Astrocyte (in vitro differentiated cells and primary cell): ENCODE data around the gene TMEM150A. TPM values are rescaled to one million over a fixed set of nuclear protein-coding genes. Genes with fewer than 3 reads are reported as not detected.

Experiments
- DNase-seq: peaks from one replicate; pipeline ENCODE4 v3.0.0-alpha.2; 2010; ENCODE audit warnings: low read depth
- FAIRE-seq: peaks from 2 replicates; lab custom pipeline; 2011; peaks lifted over from hg19 to GRCh38; lab: Jason Lieb, UNC
- H2AFZ ChIP-seq: 2 replicates; pipeline ENCODE4 v1.6.0; 2012; ENCODE audit warnings: low read depth, low read length, inconsistent platforms
- H3K27ac ChIP-seq: 2 replicates; pipeline ENCODE4 v1.5.1; 2011; ENCODE audit warnings: low read depth, low read length, inconsistent platforms
- H3K27me3 ChIP-seq: 2 replicates; pipeline ENCODE4 v1.6.0; 2011; ENCODE audit warnings: low read length, inconsistent platforms; ENCODE audit not compliant: insufficient read depth
- H3K36me3 ChIP-seq: 2 replicates; pipeline ENCODE4 v1.5.1; 2011; ENCODE audit warnings: low read length, inconsistent platforms; ENCODE audit not compliant: insufficient read depth
- H3K4me1 ChIP-seq: 2 replicates; pipeline ENCODE4 v1.5.1; 2011; ENCODE audit warnings: low read length, inconsistent platforms; ENCODE audit not compliant: insufficient read depth
- H3K4me2 ChIP-seq: 2 replicates; pipeline ENCODE4 v1.6.0; 2012; ENCODE audit warnings: low read length, inconsistent platforms
- H3K4me3 ChIP-seq: 2 replicates; pipeline ENCODE4 v1.5.1; 2011; ENCODE audit warnings: low read depth, mild to moderate bottlenecking, low read length, inconsistent platforms; ENCODE audit not compliant: insufficient read depth
- H3K79me2 ChIP-seq: 2 replicates; pipeline ENCODE4 v1.6.0; 2012; ENCODE audit warnings: mild to moderate bottlenecking, low read length, inconsistent platforms; ENCODE audit not compliant: insufficient read depth
- H3K9ac ChIP-seq: 2 replicates; pipeline ENCODE4 v1.6.0; 2012; ENCODE audit warnings: mild to moderate bottlenecking, low read length, inconsistent platforms
- H3K9me3 ChIP-seq: 2 replicates; pipeline ENCODE4 v1.5.1; 2012; ENCODE audit warnings: low read depth, mild to moderate bottlenecking, low read length, inconsistent platforms; ENCODE audit not compliant: insufficient read depth
- H4K20me1 ChIP-seq: 2 replicates; pipeline ENCODE4 v1.6.0; 2012; ENCODE audit warnings: low read length, inconsistent platforms; ENCODE audit not compliant: insufficient read depth
- H3K27ac Mint-ChIP-seq: one replicate; pipeline ENCODE4 v1.8.0; 2021; ENCODE audit warnings: mild to moderate bottlenecking, mixed read lengths; ENCODE audit not compliant: unreplicated experiment
- H3K27me3 Mint-ChIP-seq: one replicate; pipeline ENCODE4 v1.8.0; 2021; ENCODE audit warnings: low read depth, mixed read lengths; ENCODE audit not compliant: unreplicated experiment
- H3K36me3 Mint-ChIP-seq: one replicate; pipeline ENCODE4 v1.8.0; 2021; ENCODE audit warnings: low read depth, mixed read lengths; ENCODE audit not compliant: unreplicated experiment
- H3K4me1 Mint-ChIP-seq: one replicate; pipeline ENCODE4 v1.8.0; 2021; ENCODE audit warnings: low read depth, mixed read lengths; ENCODE audit not compliant: unreplicated experiment
- H3K4me3 Mint-ChIP-seq: one replicate; pipeline ENCODE4 v1.8.0; 2021; ENCODE audit warnings: mild to moderate bottlenecking, moderate library complexity, mixed read lengths; ENCODE audit not compliant: unreplicated experiment
- H3K9me3 Mint-ChIP-seq: one replicate; pipeline ENCODE4 v1.8.0; 2021; ENCODE audit warnings: mild to moderate bottlenecking, mixed read lengths; ENCODE audit not compliant: unreplicated experiment
- EZH2 ChIP-seq: IDR thresholded peaks from 2 replicates; pipeline ENCODE4 v1.6.1; 2012; ENCODE audit warnings: mild to moderate bottlenecking, low read length, inconsistent platforms; ENCODE audit not compliant: insufficient read depth
- total RNA-seq: library from RNA; stranded (reverse); gene quantifications from 2 replicates; pipeline ENCODE4 v1.2.1, GENCODE V29; 2021
- TF ChIP-seq, protein P1 (sequence below): IDR thresholded peaks from 2 replicates; pipeline ENCODE4 v1.5.1; 2011; ENCODE audit warnings: low read depth, mild to moderate bottlenecking, inconsistent platforms, low read length, moderate library complexity; ENCODE audit not compliant: insufficient read depth

Gene TMEM150A
- total RNA-seq, 1 donor from 2014 or later: 20.4 TPM

DNA sequence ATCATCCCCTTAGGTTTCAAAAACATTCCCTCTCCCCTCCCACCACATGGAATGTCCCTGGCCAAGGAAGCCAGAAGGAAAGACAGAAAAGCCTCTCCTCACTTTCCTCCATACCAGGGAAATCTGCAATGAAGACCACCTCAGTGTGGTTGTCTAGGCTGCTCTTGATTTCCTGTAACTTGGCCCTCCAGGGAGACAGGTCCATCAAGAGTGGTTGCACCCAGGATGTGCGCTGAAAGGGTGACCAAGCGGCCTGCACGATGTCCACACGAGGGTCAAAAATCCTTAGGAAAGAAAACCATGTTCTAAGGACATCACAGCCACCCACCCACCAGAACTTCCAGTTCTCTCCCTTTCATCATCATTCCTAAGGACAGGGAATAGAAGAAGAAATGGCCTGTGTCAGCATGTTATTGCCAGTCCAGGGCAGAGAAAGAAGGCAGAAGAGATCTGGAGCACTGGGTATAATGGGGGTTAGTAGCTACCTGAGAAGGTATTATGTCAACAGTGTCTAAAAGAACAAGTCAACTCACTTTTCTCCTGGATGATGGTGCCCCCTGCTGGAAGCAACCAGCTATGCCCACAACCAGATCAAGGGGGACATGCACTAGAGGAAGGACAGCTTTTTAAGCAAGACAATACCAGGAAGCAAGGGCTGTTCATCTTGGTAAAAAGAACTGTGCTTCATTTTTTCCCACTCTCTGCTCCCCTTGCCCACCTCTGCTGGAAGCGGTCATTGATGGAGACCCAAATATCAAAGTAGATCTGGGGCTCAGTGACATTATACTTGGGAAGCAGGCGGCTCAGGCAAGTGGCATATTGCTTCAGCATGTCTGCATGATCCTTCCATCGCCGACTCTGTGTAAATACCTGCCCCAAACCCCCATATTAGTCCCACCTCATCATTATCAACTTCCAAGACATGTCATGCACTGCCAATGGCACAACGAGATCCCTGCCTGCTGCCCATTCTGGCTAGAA is 50.5 kb downstream of the TMEM150A start:
- Mint-ChIP-seq H3K4me1 (peaks cover 21% of the 10 kb centered on the region), H3K9me3 (no peaks in the 10 kb centered on the region), H3K4me3 (peak overlapping the region; percentile 18)

DNA sequence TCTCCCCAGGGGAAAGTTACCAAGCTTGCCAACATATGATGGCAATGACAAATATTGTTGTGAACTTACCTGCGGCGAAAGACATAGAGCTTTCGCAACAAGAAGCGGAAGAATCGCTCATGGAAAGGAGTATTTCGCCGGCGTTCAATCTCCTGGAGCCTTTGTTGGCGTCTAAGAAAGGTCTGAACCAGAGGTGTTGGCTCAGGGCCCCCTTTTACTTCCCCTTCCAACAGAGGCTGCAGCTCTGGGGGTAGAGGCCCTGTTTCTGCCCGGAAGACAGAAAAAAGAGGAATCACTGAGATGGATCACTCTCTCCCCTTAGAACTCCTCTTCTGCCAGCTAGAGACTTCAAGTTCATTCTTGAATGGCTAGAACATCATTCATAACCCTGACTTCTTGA is 52.0 kb downstream of the TMEM150A start:
- Histone ChIP-seq H3K4me1 (peaks cover 10% of the 10 kb centered on the region), H3K27ac (peak overlapping the region; percentile 65), H4K20me1 (peaks cover 26% of the 10 kb centered on the region), H2AFZ (no peak overlapping the region), H3K9me3 (no peaks in the 10 kb centered on the region), H3K27me3 (no peaks in the 10 kb centered on the region), H3K36me3 (peaks cover 58% of the 10 kb centered on the region), H3K9ac (peak overlapping the region; percentile 51), H3K79me2 (no peaks in the 10 kb centered on the region), H3K4me3 (no peak overlapping the region), H3K4me2 (peak overlapping the region; percentile 66)
- no peak for DNase-seq
- Mint-ChIP-seq H3K36me3 (peaks cover 31% of the 10 kb centered on the region), H3K4me3 (peak overlapping the region; percentile 45), H3K27ac (peak overlapping the region; percentile 83), H3K27me3 (no peaks in the 10 kb centered on the region), H3K9me3 (no peaks in the 10 kb centered on the region), H3K4me1 (peaks cover 21% of the 10 kb centered on the region)
- TF ChIP-seq, protein P1, sequence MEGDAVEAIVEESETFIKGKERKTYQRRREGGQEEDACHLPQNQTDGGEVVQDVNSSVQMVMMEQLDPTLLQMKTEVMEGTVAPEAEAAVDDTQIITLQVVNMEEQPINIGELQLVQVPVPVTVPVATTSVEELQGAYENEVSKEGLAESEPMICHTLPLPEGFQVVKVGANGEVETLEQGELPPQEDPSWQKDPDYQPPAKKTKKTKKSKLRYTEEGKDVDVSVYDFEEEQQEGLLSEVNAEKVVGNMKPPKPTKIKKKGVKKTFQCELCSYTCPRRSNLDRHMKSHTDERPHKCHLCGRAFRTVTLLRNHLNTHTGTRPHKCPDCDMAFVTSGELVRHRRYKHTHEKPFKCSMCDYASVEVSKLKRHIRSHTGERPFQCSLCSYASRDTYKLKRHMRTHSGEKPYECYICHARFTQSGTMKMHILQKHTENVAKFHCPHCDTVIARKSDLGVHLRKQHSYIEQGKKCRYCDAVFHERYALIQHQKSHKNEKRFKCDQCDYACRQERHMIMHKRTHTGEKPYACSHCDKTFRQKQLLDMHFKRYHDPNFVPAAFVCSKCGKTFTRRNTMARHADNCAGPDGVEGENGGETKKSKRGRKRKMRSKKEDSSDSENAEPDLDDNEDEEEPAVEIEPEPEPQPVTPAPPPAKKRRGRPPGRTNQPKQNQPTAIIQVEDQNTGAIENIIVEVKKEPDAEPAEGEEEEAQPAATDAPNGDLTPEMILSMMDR: no peak
- no peak for TF ChIP-seq EZH2
- FAIRE-seq: no peak

More for the DNA sequence above, 50.5 kb downstream of the TMEM150A start:
- Histone ChIP-seq H3K4me1 (peaks cover 10% of the 10 kb centered on the region), H3K4me3 (no peak overlapping the region), H3K79me2 (peaks cover 7% of the 10 kb centered on the region), H3K27ac (no peak overlapping the region), H3K9me3 (no peaks in the 10 kb centered on the region), H2AFZ (no peak overlapping the region), H3K27me3 (no peaks in the 10 kb centered on the region), H3K36me3 (peaks cover 52% of the 10 kb centered on the region), H3K9ac (no peak overlapping the region), H3K4me2 (no peak overlapping the region), H4K20me1 (peaks cover 22% of the 10 kb centered on the region)
- FAIRE-seq: peak; percentile 67
- peaks cover 24% of the 10 kb centered on the region for H3K36me3 Mint-ChIP-seq
- DNase-seq: no peak
- H3K27ac Mint-ChIP-seq: no peak overlapping the region
- no peak for TF ChIP-seq EZH2
- TF ChIP-seq, protein P1: peak; percentile 98
- H3K27me3 Mint-ChIP-seq: no peaks in the 10 kb centered on the region

DNA sequence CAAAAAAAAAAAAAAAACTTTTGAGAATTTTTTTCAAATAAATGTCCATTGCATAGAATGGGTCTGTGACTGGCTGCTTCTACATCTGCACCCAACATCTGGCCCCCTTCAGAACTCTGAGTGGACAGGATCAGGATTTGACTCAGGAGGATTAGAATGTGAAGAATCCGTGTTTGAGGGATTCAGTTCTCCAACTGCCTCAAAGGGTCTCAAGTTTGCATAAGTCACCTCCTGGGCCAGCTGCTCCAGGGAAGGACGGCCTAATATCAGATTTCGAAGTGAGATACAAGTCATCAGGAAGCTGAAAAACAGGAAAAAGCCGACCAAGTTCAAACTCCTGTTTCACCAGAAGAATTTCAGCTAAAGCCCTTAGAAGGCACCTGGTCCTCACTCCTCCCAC is 52.7 kb downstream of the TMEM150A start:
- Histone ChIP-seq H3K27ac (peak overlapping the region; percentile 65), H4K20me1 (peaks cover 32% of the 10 kb centered on the region), H3K36me3 (peaks cover 58% of the 10 kb centered on the region), H2AFZ (no peak overlapping the region), H3K4me2 (peak overlapping the region; percentile 66), H3K79me2 (no peaks in the 10 kb centered on the region), H3K27me3 (no peaks in the 10 kb centered on the region), H3K4me1 (peaks cover 10% of the 10 kb centered on the region), H3K9ac (peak overlapping the region; percentile 51), H3K9me3 (no peaks in the 10 kb centered on the region), H3K4me3 (no peak overlapping the region)
- DNase-seq: peak; percentile 93
- Mint-ChIP-seq H3K27ac (peak overlapping the region; percentile 83), H3K27me3 (no peaks in the 10 kb centered on the region), H3K36me3 (peaks cover 29% of the 10 kb centered on the region), H3K4me3 (no peak overlapping the region), H3K9me3 (no peaks in the 10 kb centered on the region), H3K4me1 (peaks cover 21% of the 10 kb centered on the region)
- TF ChIP-seq, protein P1: no peak
- TF ChIP-seq EZH2: no peak
- FAIRE-seq: no peak
